Caco-2 (cell line): ENCODE results near the gene PSTK. TPM values are rescaled to one million over a fixed set of nuclear protein-coding genes. Genes with fewer than 3 reads are reported as not detected.

Experiments
- BruUV-seq: library from RNA; stranded (reverse); fragments of 400-500 nt; replicated peaks from 2 replicates; lab custom pipeline; 2021; lab: Mats Ljungman, UMichigan
- CTCF ChIA-PET: fragments of 300-600 bp; sonication (Branson Sonifier 250); formaldehyde crosslinking; loops from one replicate; lab custom pipeline; 2022; ENCODE audit warnings: antibody characterized with exemption; lab: Charles Lee
- POLR2A ChIA-PET: fragments of 300-600 bp; sonication (Branson Sonifier 250); formaldehyde crosslinking; loops from one replicate; lab custom pipeline; 2022; ENCODE audit warnings: antibody characterized with exemption; lab: Charles Lee
- DNase-seq, 2 experiments: peaks; one replicate each; pipeline versions ENCODE4 v3.0.0 to v3.0.0-alpha.2; 2020 to 2022
- H3K27me3 ChIP-seq: replicated peaks from 2 replicates; pipeline ENCODE4 v1.6.0; 2011; ENCODE audit warnings: low read length; ENCODE audit not compliant: control insufficient read depth, insufficient read depth
- H3K36me3 ChIP-seq: 2 replicates; pipeline ENCODE4 v1.5.1; 2011; ENCODE audit warnings: low read length; ENCODE audit not compliant: control insufficient read depth, insufficient read depth
- H3K4me1 ChIP-seq: fragments of 250-450 bp; sonication (Bioruptor Pico); 2 replicates; pipeline ENCODE4 v1.5.1; 2020; ENCODE audit warnings: mild to moderate bottlenecking
- H3K4me3 ChIP-seq: 2 replicates; pipeline ENCODE4 v1.5.1; 2011; ENCODE audit warnings: low read depth, mild to moderate bottlenecking, control low read depth, low read length
- H3K9me3 ChIP-seq: fragments of 250-450 bp; sonication (Bioruptor Pico); 2 replicates; pipeline ENCODE4 v1.5.1; 2020; ENCODE audit warnings: mild to moderate bottlenecking, moderate library complexity
- H3K27ac Mint-ChIP-seq: one replicate; pipeline ENCODE4 v1.8.0; 2022; ENCODE audit warnings: mixed read lengths; ENCODE audit not compliant: unreplicated experiment
- H3K27me3 Mint-ChIP-seq: one replicate; pipeline ENCODE4 v1.8.0; 2022; ENCODE audit warnings: mixed read lengths; ENCODE audit not compliant: insufficient read depth, unreplicated experiment
- H3K36me3 Mint-ChIP-seq: one replicate; pipeline ENCODE4 v1.8.0; 2022; ENCODE audit warnings: mild to moderate bottlenecking, mixed read lengths; ENCODE audit not compliant: insufficient read depth, unreplicated experiment
- H3K4me1 Mint-ChIP-seq: one replicate; pipeline ENCODE4 v1.8.0; 2022; ENCODE audit warnings: low read depth, mixed read lengths; ENCODE audit not compliant: unreplicated experiment
- H3K4me3 Mint-ChIP-seq: one replicate; pipeline ENCODE4 v1.8.0; 2022; ENCODE audit warnings: mild to moderate bottlenecking, moderate library complexity, mixed read lengths; ENCODE audit not compliant: unreplicated experiment
- H3K9me3 Mint-ChIP-seq: one replicate; pipeline ENCODE4 v1.8.0; 2022; ENCODE audit warnings: mixed read lengths; ENCODE audit not compliant: unreplicated experiment
- intact Hi-C: fragments of 100-400 bp; cut with micrococcal nuclease; formaldehyde crosslinking; loops from one replicate; pipeline ENCODE4 v1.10.0; 2022; ENCODE audit not compliant: unreplicated experiment
- total RNA-seq: library from RNA; stranded (reverse); gene quantifications from 2 replicates; pipeline ENCODE4 v1.2.3, GENCODE V29; 2022
- TF ChIP-seq, protein P1 (sequence below), 2 experiments: fragments of 200-600 bp in 1 of 2; IDR thresholded peaks; 1 replicate in 1 of 2; 2 replicates in 1 of 2; pipeline versions ENCODE4 v1.5.1 to v1.8.0; 2011 to 2022; ENCODE audit warnings: antibody characterized with exemption in 1 of 2, control low read depth in 1 of 2, inconsistent platforms in 1 of 2, low read depth in 1 of 2, low read length in 1 of 2, mild to moderate bottlenecking in 1 of 2, moderate library complexity in 1 of 2; ENCODE audit not compliant: insufficient read depth in 1 of 2, severe bottlenecking in 1 of 2, unreplicated experiment in 1 of 2

PSTK gene
- total RNA-seq, 1 experiment from 2014 or later = 8.2 TPM

DNA sequence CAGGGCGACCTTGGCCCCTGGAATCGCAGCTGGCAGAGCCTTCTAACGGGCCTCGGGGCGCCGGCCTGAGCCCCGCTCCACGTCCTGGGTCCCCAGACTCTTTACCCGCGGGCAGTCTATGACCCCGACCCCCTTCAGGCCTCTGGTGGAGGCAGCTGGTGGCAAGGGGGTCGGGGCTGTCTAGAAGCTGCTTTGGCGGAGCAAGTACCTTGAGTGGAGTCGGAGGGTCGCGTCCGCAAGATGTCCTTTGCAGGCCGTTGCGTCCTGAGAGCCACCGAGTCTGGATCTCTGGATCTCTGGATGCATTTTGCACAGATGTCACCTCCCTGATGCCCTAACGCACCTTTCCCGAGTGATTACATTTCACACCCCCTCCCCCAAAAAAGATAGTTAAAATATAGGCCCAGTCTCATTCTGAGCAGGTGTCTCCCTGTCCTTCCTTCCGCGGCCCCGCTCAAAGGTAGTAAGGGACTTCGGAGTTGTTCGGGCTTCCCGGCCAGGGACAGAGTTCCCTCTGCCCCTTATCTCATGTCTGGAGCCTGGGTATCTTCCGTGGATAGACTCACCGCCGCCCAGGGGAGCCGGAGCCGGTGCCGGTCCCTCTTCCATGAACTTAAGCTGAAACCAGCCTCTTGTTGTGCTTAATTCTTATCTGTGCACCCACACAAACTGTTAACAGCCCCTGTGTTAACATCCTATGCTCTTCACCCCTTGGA lies 29.1 kb downstream of the PSTK start:
- intact Hi-C loops = loop anchor here (2.0 kb wide), 2 partner anchors 28 to 54 kb away; partner anchors contain the start of genes C10orf88 and PSTK
- H3K4me1 Mint-ChIP-seq = no peaks in the 10 kb centered on the region
- DNase-seq = peak; percentile 24 to 40
- peaks cover 9% of the 10 kb centered on the region; the same call in 1 of the 2 replicates for H3K4me1 ChIP-seq
- peaks cover 13% of the 10 kb centered on the region for H3K36me3 Mint-ChIP-seq
- no peaks in the 10 kb centered on the region for H3K36me3 ChIP-seq
- no peaks in the 10 kb centered on the region for H3K27me3 ChIP-seq
- H3K9me3 ChIP-seq = no peaks in the 10 kb centered on the region
- TF ChIP-seq, protein P1, sequence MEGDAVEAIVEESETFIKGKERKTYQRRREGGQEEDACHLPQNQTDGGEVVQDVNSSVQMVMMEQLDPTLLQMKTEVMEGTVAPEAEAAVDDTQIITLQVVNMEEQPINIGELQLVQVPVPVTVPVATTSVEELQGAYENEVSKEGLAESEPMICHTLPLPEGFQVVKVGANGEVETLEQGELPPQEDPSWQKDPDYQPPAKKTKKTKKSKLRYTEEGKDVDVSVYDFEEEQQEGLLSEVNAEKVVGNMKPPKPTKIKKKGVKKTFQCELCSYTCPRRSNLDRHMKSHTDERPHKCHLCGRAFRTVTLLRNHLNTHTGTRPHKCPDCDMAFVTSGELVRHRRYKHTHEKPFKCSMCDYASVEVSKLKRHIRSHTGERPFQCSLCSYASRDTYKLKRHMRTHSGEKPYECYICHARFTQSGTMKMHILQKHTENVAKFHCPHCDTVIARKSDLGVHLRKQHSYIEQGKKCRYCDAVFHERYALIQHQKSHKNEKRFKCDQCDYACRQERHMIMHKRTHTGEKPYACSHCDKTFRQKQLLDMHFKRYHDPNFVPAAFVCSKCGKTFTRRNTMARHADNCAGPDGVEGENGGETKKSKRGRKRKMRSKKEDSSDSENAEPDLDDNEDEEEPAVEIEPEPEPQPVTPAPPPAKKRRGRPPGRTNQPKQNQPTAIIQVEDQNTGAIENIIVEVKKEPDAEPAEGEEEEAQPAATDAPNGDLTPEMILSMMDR (IDR thresholded peaks at IDR 0.05; ENCODE audit: insufficient read depth in 1 of 2, low read depth in 1 of 2, low read length in 1 of 2, severe bottlenecking in 1 of 2, unreplicated experiment in 1 of 2) = no peak
- POLR2A ChIA-PET = no interaction called here
- no peaks in the 10 kb centered on the region for H3K27me3 Mint-ChIP-seq
- CTCF ChIA-PET = interaction anchor here (1.1 kb wide), 1 partner anchor 986 kb away, joined by 3 read pairs; no protein-coding TSS in a partner anchor
- no peaks in the 10 kb centered on the region for H3K9me3 Mint-ChIP-seq
- peak overlapping the region; percentile 91 for H3K4me3 Mint-ChIP-seq
- H3K27ac Mint-ChIP-seq = peak overlapping the region; percentile 98
- peak overlapping the region; percentile 99 for H3K4me3 ChIP-seq
- BruUV-seq = no TSS peak

DNA sequence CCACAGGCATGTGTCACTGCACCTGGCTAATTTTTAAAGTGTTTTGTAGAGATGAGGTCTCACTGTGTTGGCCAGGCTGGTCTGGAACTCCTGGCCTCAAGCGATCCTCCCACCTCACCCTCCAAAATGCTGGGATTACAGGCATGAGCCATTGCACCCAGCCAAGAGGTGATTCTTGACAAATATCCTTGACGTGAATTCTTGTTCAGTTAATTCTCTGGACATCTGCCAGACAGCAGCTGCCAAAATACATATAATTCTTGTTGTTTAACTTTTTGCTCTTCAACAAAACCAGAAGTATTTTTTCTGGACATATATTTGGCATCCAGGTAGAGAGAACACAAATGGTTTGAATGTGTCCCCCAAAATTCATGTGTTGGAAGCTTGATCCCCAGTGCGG lies 31.8 kb downstream of the PSTK start:
- Mint-ChIP-seq H3K9me3 (no peaks in the 10 kb centered on the region), H3K27me3 (no peaks in the 10 kb centered on the region), H3K27ac (no peak overlapping the region), H3K4me1 (no peaks in the 10 kb centered on the region), H3K36me3 (peaks cover 13% of the 10 kb centered on the region), H3K4me3 (no peak overlapping the region)
- H3K4me1 ChIP-seq = peaks cover 9% of the 10 kb centered on the region; the same call in 1 of the 2 replicates
- no peak overlapping the region for H3K4me3 ChIP-seq
- DNase-seq = no peak
- ChIA-PET CTCF (interaction anchor here (0.6 kb wide), 1 partner anchor 720 kb away, joined by 4 read pairs; no protein-coding TSS in a partner anchor), POLR2A (no interaction called here)
- intact Hi-C loops = no loop called here
- no peaks in the 10 kb centered on the region for H3K27me3 ChIP-seq
- TF ChIP-seq, protein P1 (IDR thresholded peaks at IDR 0.05; ENCODE audit: insufficient read depth in 1 of 2, low read depth in 1 of 2, low read length in 1 of 2, severe bottlenecking in 1 of 2, unreplicated experiment in 1 of 2) = no peak
- H3K36me3 ChIP-seq = no peaks in the 10 kb centered on the region
- BruUV-seq = no TSS peak
- no peaks in the 10 kb centered on the region for H3K9me3 ChIP-seq

DNA sequence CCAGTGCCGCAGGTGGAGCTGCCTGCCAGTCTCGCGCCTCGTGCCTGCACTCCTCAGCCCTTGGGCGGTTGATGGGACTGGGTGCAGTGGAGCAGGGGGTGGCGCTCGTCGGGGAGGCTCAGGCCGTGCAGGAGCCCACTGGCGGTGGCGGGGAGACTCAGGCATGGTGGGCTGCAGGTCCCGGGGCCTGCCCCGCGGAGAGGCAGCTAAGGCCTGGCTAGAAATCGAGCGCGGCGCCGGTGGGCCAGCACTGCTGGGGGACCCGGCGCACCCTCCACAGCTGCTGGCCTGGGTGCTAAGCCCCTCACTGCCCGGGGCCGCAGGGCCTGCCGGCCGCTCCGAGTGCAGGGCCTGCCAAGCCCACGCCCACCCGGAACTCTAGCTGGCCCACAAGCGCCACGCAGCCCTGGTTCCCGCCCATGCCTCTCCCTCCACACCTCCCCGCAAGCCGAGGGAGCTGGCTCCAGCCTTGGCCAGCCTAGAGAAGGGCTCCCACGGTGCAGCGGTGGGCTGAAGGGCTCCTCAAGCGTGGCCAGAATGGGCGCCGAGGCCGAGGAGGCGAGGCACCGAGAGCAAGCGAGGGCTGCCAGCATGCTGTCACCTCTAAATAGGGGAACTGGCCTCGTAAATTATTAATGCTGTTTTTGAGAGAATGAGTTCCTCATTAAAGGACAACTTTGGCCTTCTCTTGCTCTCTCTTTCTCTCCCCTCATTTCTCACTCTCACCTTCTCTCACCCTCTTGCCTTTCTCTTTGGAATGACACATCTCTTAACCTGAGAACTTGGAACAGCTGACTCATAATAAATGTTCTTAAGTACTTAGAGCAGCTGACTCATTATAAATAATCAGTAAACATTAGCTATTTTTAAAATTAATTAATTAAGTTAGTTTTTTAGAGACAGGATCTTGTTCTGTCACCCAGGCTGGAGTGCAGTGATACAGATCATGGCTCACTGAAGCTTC lies 33.5 kb downstream of the PSTK start:
- H3K27me3 ChIP-seq = no peaks in the 10 kb centered on the region
- no peaks in the 10 kb centered on the region for H3K9me3 Mint-ChIP-seq
- TF ChIP-seq, protein P1 (IDR thresholded peaks at IDR 0.05; ENCODE audit: insufficient read depth in 1 of 2, low read depth in 1 of 2, low read length in 1 of 2, severe bottlenecking in 1 of 2, unreplicated experiment in 1 of 2) = no peak
- H3K4me3 Mint-ChIP-seq = no peak overlapping the region
- H3K36me3 ChIP-seq = no peaks in the 10 kb centered on the region
- no peak for DNase-seq
- intact Hi-C loops = no loop called here
- H3K9me3 ChIP-seq = no peaks in the 10 kb centered on the region
- peaks cover 7% of the 10 kb centered on the region for H3K36me3 Mint-ChIP-seq
- no peak overlapping the region for H3K4me3 ChIP-seq
- ChIA-PET POLR2A (no interaction called here), CTCF (no interaction called here)
- 0 out of 2 replicates have a peak, but pooled peaks cover 5% of the 10 kb centered on the region for H3K4me1 ChIP-seq
- no TSS peak for BruUV-seq
- no peaks in the 10 kb centered on the region for H3K27me3 Mint-ChIP-seq
- H3K4me1 Mint-ChIP-seq = no peaks in the 10 kb centered on the region
- H3K27ac Mint-ChIP-seq = no peak overlapping the region
